ENCODE data around the gene FRMD4A. TPM values are rescaled to one million over a fixed set of nuclear protein-coding genes. Genes with fewer than 3 reads are reported as not detected.

The FRMD4A gene
- total RNA-seq, 4 donors from 2014 or later = 27.5 to 40.4 (median 33.0) TPM

GRCh38 chr10:14040787-14041631, 289.7 kb downstream of the FRMD4A start:
- WGBS, 2 donors = 20 to 30% methylated on average over 9 of the region's 9 CpGs
- H3K4me3 ChIP-seq (ENCODE audit: low read depth, poor library complexity, severe bottlenecking) = no peak overlapping the region
- TF ChIP-seq POLR2A (IDR thresholded peaks at IDR 0.05) (no peak), CTCF (IDR thresholded peaks at IDR 0.05) (no peak)
- no peak for DNase-seq (ENCODE audit: low spot score in 2 of 2)
- intact Hi-C loops (cut with DNase I; ENCODE audit: low total_unique reads) = no loop called here

GRCh38 chr10:14039968-14040668, 290.6 kb downstream of the FRMD4A start:
- WGBS, 2 donors = 61 to 79% methylated on average over 4 of the region's 4 CpGs
- no peak for TF ChIP-seq POLR2A (IDR thresholded peaks at IDR 0.05)
- TF ChIP-seq CTCF (IDR thresholded peaks at IDR 0.05) = no peak
- intact Hi-C loops (cut with DNase I; ENCODE audit: low total_unique reads) = no loop called here
- no peak overlapping the region for H3K4me3 ChIP-seq (ENCODE audit: low read depth, poor library complexity, severe bottlenecking)
- no peak for DNase-seq (ENCODE audit: low spot score in 2 of 2)

DNA sequence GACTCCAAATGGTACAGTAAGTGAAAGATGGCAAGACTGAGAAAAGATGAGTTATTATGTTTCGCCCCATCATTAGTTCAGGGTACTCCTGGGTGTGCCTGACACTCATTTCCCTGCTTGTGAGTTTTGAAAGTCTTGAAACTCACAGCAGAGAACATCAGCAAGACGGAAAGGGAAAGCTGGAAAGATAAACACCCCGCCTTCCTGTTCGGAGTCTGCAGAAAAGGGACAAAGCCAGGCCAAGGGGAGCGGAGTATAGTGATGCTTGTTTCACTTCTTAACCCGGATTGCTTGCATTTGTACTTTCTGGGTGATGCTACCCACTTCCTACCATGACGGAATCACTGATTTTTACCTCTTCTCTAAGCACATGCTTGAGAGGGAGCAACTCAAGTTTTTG, 294.5 kb downstream of the FRMD4A start:
- H3K4me3 ChIP-seq (ENCODE audit: low read depth, poor library complexity, severe bottlenecking) = no peak overlapping the region
- DNase-seq (ENCODE audit: low spot score in 2 of 2) = no peak
- 80 to 87% methylated on average over 7 of the region's 7 CpGs for WGBS, 2 donors
- TF ChIP-seq CTCF (IDR thresholded peaks at IDR 0.05) (no peak), POLR2A (IDR thresholded peaks at IDR 0.05) (no peak)
- intact Hi-C loops (cut with DNase I; ENCODE audit: low total_unique reads) = no loop called here

- intact Hi-C loops (cut with DNase I; ENCODE audit: low total_unique reads) = no loop called here
- DNase-seq (ENCODE audit: low spot score in 2 of 2) = no peak
- no peak overlapping the region for H3K4me3 ChIP-seq (ENCODE audit: low read depth, poor library complexity, severe bottlenecking)
- WGBS, 2 donors = 64 to 73% methylated on average over 6 of the region's 6 CpGs
- TF ChIP-seq CTCF (IDR thresholded peaks at IDR 0.05) (no peak), POLR2A (IDR thresholded peaks at IDR 0.05) (no peak)
These were observed 295.2 kb downstream of the FRMD4A start for GRCh38 chr10:14035506-14035905.

- no peak overlapping the region for H3K4me3 ChIP-seq (ENCODE audit: low read depth, poor library complexity, severe bottlenecking)
- intact Hi-C loops (cut with DNase I; ENCODE audit: low total_unique reads) = no loop called here
- 58 to 66% methylated on average over 17 of the region's 17 CpGs for WGBS, 2 donors
- DNase-seq (ENCODE audit: low spot score in 2 of 2) = no peak
- TF ChIP-seq CTCF (IDR thresholded peaks at IDR 0.05) (no peak), POLR2A (IDR thresholded peaks at IDR 0.05) (no peak)
These were observed 298.2 kb downstream of the FRMD4A start for GRCh38 chr10:14032406-14032998.
